ENCODE results near the gene ABHD16A.

ABHD16A gene

GRCh38 chr6:31702819-31703716 is at the start of gene ABHD16A:
Gene ABHD16A, minus strand, starts transcription at chr6:31703324. Its CDS starts 43 bp downstream, at chr6:31703281.
- peak; percentile 99 for DNase-seq

GRCh38 chr6:31752739-31753319 is 49.7 kb upstream of the ABHD16A start:
- DNase-seq, result no peak

GRCh38 chr6:31750411-31751022 is 47.4 kb upstream of the ABHD16A start:
- no peak for DNase-seq

GRCh38 chr6:31749301-31750036 is 46.3 kb upstream of the ABHD16A start:
- no peak for DNase-seq

GRCh38 chr6:31744422-31744821 is 41.3 kb upstream of the ABHD16A start:
- no peak for DNase-seq

GRCh38 chr6:31742894-31743293 is 39.8 kb upstream of the ABHD16A start:
- no peak for DNase-seq

GRCh38 chr6:31741815-31742214 is 38.7 kb upstream of the ABHD16A start:
- no peak for DNase-seq

- DNase-seq, result peak; percentile 62
Measured at GRCh38 chr6:31740397-31741223, 37.5 kb upstream of the ABHD16A start.

- peak; percentile 99 for DNase-seq
Measured at GRCh38 chr6:31739639-31740396, 36.7 kb upstream of the ABHD16A start, which contains the start of gene MSH5. Gene MSH5, plus strand, starts transcription at chr6:31740005. Its CDS starts 462 bp downstream, at chr6:31740467.

GRCh38 chr6:31737991-31738979 is 35.2 kb upstream of the ABHD16A start:
- DNase-seq, result peak; percentile 95

GRCh38 chr6:31737315-31737990 is 34.3 kb upstream of the ABHD16A start:
- DNase-seq, result peak; percentile 80

GRCh38 chr6:31736768-31737314 is 33.7 kb upstream of the ABHD16A start:
- peak; percentile 50 for DNase-seq

- DNase-seq, result peak; percentile 93
Measured at GRCh38 chr6:31736021-31736767, 33.1 kb upstream of the ABHD16A start, which contains the start of gene CLIC1. Gene CLIC1, minus strand, starts transcription at chr6:31736530. Its CDS starts 230 bp downstream, at chr6:31736300.

- peak; percentile 88 for DNase-seq
Measured at GRCh38 chr6:31734821-31735406, 31.8 kb upstream of the ABHD16A start.

GRCh38 chr6:31734247-31734820 is 31.2 kb upstream of the ABHD16A start:
- DNase-seq, result no peak

- DNase-seq, result no peak
Measured at GRCh38 chr6:31733734-31734133, 30.6 kb upstream of the ABHD16A start.

GRCh38 chr6:31732029-31732428 is 28.9 kb upstream of the ABHD16A start:
- DNase-seq, result no peak
